HepG2 (cell line): ENCODE data around the gene SCFD2. TPM values are rescaled to one million over a fixed set of nuclear protein-coding genes. Genes with fewer than 3 reads are reported as not detected.

Experiments
- DPF2 ChIP-seq: sonication (generic); formaldehyde crosslinking; IDR thresholded peaks from 2 replicates; pipeline ENCODE4 v1.4.0; 2020; ENCODE audit warnings: mild to moderate bottlenecking, low read depth, missing genetic modification reagents, borderline replicate concordance
- FOXK2 ChIP-seq: fragments of 450-650 bp; IDR thresholded peaks from 2 replicates; pipeline ENCODE4 v1.6.1; 2016
- GPBP1L1 ChIP-seq: sonication (generic); formaldehyde crosslinking; IDR thresholded peaks from 2 replicates; pipeline ENCODE4 v1.5.0; 2020; ENCODE audit warnings: mild to moderate bottlenecking, missing genetic modification reagents
- HDAC1 ChIP-seq: sonication (generic); formaldehyde crosslinking; IDR thresholded peaks from 2 replicates; pipeline ENCODE4 v1.5.1; 2020; ENCODE audit warnings: mild to moderate bottlenecking, missing genetic modification reagents
- HOXA3 ChIP-seq: sonication (generic); formaldehyde crosslinking; IDR thresholded peaks from 2 replicates; pipeline ENCODE4 v1.5.0; 2020; ENCODE audit warnings: missing genetic modification reagents
- MBNL3 ChIP-seq: fragments of 250-450 bp; sonication (Bioruptor Pico); conservative IDR thresholded peaks from 2 replicates; pipeline ENCODE4 v1.8.0; 2022; ENCODE audit warnings: mild to moderate bottlenecking, inconsistent platforms
- MTF1 ChIP-seq: sonication (generic); formaldehyde crosslinking; IDR thresholded peaks from 2 replicates; pipeline ENCODE4 v1.5.0; 2020; ENCODE audit warnings: missing genetic modification reagents
- NBN ChIP-seq: fragments of 450-650 bp; conservative IDR thresholded peaks from 2 replicates; pipeline ENCODE4 v1.6.1; 2017
- PAF1 ChIP-seq: IDR thresholded peaks from 2 replicates; pipeline ENCODE4 v1.6.1; 2016; ENCODE audit warnings: missing genetic modification reagents, missing compliant biosample characterization
- PRMT3 ChIP-seq: sonication (generic); formaldehyde crosslinking; IDR thresholded peaks from 2 replicates; pipeline ENCODE4 v1.8.1; 2022; ENCODE audit warnings: low read depth, mild to moderate bottlenecking, moderate library complexity, missing genetic modification reagents, borderline replicate concordance
- REXO4 ChIP-seq: sonication (generic); formaldehyde crosslinking; IDR thresholded peaks from 2 replicates; pipeline ENCODE4 v1.8.0; 2022; ENCODE audit warnings: missing genetic modification reagents, mild to moderate bottlenecking, borderline replicate concordance
- SNAPC2 ChIP-seq: sonication (generic); formaldehyde crosslinking; IDR thresholded peaks from 2 replicates; pipeline ENCODE4 v1.8.1; 2022; ENCODE audit warnings: mild to moderate bottlenecking, missing genetic modification reagents
- SOX13 ChIP-seq, 3 experiments: fragments of 450-650 bp in 1 of 3; sonication (generic) in 1 of 3; formaldehyde crosslinking in 1 of 3; IDR thresholded peaks in 2 of 3; conservative IDR thresholded peaks in 1 of 3; 2 replicates each; pipeline versions ENCODE4 v1.5.0 to v1.6.1; 2016 to 2020; ENCODE audit warnings: antibody characterized with exemption in 1 of 3, mild to moderate bottlenecking in 1 of 3, missing compliant biosample characterization in 1 of 3, missing genetic modification reagents in 1 of 3, moderate library complexity in 1 of 3
- SRSF9 ChIP-seq: fragments of 200-400 bp; formaldehyde crosslinking; IDR thresholded peaks from 2 replicates; pipeline ENCODE4 v1.6.1; 2018; ENCODE audit warnings: borderline replicate concordance, mild to moderate bottlenecking, low read depth, low read length; ENCODE audit not compliant: insufficient read depth, poor library complexity, severe bottlenecking
- ZBTB8A ChIP-seq: sonication (generic); formaldehyde crosslinking; IDR thresholded peaks from 2 replicates; pipeline ENCODE4 v1.4.0; 2020; ENCODE audit warnings: mild to moderate bottlenecking, low read depth, missing genetic modification reagents, borderline replicate concordance
- ZNF251 ChIP-seq: sonication (generic); formaldehyde crosslinking; IDR thresholded peaks from 2 replicates; pipeline ENCODE4 v1.9.0; 2021; ENCODE audit warnings: mild to moderate bottlenecking, missing genetic modification reagents
- ZNF343 ChIP-seq: sonication (generic); formaldehyde crosslinking; IDR thresholded peaks from 2 replicates; pipeline ENCODE4 v1.4.0; 2020; ENCODE audit warnings: mild to moderate bottlenecking, missing genetic modification reagents
- ZNF512 ChIP-seq: sonication (generic); formaldehyde crosslinking; IDR thresholded peaks from 2 replicates; pipeline ENCODE4 v1.4.0; 2020; ENCODE audit warnings: mild to moderate bottlenecking, missing genetic modification reagents
- ZNF761 ChIP-seq: sonication (generic); formaldehyde crosslinking; conservative IDR thresholded peaks from 2 replicates; pipeline ENCODE4 v1.4.0; 2020; ENCODE audit warnings: mild to moderate bottlenecking, missing genetic modification reagents
- ZNF782 ChIP-seq: sonication (generic); formaldehyde crosslinking; IDR thresholded peaks from 2 replicates; pipeline ENCODE4 v1.4.0; 2020; ENCODE audit warnings: missing genetic modification reagents, mild to moderate bottlenecking, borderline replicate concordance
- ZNF800 ChIP-seq: sonication (generic); formaldehyde crosslinking; IDR thresholded peaks from 2 replicates; pipeline ENCODE4 v1.4.0; 2020; ENCODE audit warnings: missing genetic modification reagents
- ZSCAN21 ChIP-seq: sonication (generic); formaldehyde crosslinking; IDR thresholded peaks from 2 replicates; pipeline ENCODE4 v1.8.0; 2022; ENCODE audit warnings: mild to moderate bottlenecking, missing genetic modification reagents, moderate library complexity, borderline replicate concordance
- polyA plus RNA-seq, 8 experiments: library from polyadenylated mRNA; depleted of rRNA in 3 of 8; stranded (reverse) in 7 of 8; unstranded in 1 of 8; fragments of >200 nt; fragmentation: Illumina TruSeq in 4 of 8; extraction: Trizol in 4 of 8; gene quantifications; 2 replicates each; pipeline versions ENCODE4 v1.2.1 to v1.2.3, GENCODE V29; 2011 to 2016; ENCODE audit warnings: low read depth in 4 of 8, missing spikeins in 1 of 8, mixed read lengths in 1 of 8; ENCODE audit not compliant: insufficient read depth in 1 of 8
- total RNA-seq, 5 experiments: library from RNA; depleted of rRNA; stranded (reverse); fragments of >200 nt; fragmentation: Illumina TruSeq; extraction: Trizol; gene quantifications; 2 replicates each; pipeline ENCODE4 v1.2.3, GENCODE V29; 2016; ENCODE audit warnings: low read depth in 1 of 5
- TF ChIP-seq, protein P1 (sequence below): sonication (generic); formaldehyde crosslinking; IDR thresholded peaks from 2 replicates; pipeline ENCODE4 v1.4.0; 2020; ENCODE audit warnings: missing genetic modification reagents

SCFD2 gene
- total and polyA plus RNA-seq, 2 of the 13 experiments (the other 11 are each of a cell fraction or from before 2014, with no cell fraction given), result 4.6 to 15.6 TPM

DNA sequence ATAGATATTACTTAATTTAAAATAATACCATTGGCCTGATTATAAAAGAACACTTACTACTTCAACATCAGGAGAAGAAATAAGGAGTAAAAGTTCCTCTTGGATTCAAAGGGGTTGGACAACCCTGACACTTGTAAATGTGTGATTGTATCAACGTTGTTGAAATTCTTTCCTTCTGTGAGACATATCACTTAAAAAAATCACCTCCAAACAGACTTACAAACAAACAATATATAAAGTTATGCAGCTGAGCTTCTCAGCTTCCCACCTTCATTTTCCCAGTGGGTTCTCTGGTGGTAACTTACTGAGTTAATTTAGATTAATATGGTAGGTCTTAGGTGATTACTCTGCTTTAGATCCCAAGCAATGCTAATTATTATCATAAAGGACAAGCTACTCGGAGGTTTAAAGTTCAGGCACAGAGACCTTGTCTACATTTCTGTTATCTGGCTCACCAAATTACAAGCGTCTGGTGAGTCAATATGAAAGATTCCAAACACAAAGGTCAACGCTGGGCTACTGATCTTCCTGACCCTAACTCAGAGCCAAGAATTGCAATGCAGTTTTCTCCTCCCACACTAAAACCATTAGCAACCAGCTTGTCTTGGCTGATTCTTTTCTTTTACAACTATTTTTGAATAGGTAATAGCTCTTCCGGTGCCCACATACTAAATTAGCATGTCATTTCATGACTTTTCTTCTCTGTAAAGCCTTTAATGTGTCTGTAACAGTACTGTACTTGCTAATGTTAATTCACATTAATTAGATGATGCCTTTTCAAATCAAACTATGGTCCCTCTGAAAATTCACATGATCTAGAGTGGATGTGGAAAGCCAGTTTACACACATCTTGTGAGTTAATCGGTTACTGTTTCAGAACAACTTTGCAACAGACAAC is 346.1 kb downstream of the SCFD2 start (continued):
- TF ChIP-seq, protein P1, sequence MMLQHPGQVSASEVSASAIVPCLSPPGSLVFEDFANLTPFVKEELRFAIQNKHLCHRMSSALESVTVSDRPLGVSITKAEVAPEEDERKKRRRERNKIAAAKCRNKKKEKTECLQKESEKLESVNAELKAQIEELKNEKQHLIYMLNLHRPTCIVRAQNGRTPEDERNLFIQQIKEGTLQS (CRISPR knock-in tag), result peak; percentile 74
- TF ChIP-seq ZNF761 (CRISPR knock-in tag) (0 out of 2 replicates have a peak, but pooled peaks have one; percentile 31), MTF1 (CRISPR knock-in tag) (no peak), NBN (no peak), HDAC1 (CRISPR knock-in tag) (peak; percentile 74), GPBP1L1 (CRISPR knock-in tag) (no peak), SNAPC2 (CRISPR knock-in tag) (peak; percentile 99), ZBTB8A (CRISPR knock-in tag) (no peak), FOXK2 (no peak), ZNF251 (CRISPR knock-in tag) (no peak), PAF1 (CRISPR knock-in tag) (no peak), ZNF343 (CRISPR knock-in tag) (no peak), SOX13 (IDR thresholded peaks at IDR 0.05) (peak; percentile 70; the same call in 1 of the 2 replicates), SOX13 (CRISPR knock-in tag; conservative IDR thresholded peaks at IDR 0.05 in 1 of 2, IDR thresholded peaks at IDR 0.05 in 1 of 2) (peak in 1 of 2 experiments; percentile 91; a peak in 2 of 4 replicates), ZNF512 (no peak), HOXA3 (CRISPR knock-in tag) (peak; percentile 40; the same call in 1 of the 2 replicates), PRMT3 (no peak), ZSCAN21 (CRISPR knock-in tag) (no peak), SRSF9 (no peak), REXO4 (no peak), MBNL3 (no peak), DPF2 (CRISPR knock-in tag) (peak; percentile 85), ZNF782 (no peak), ZNF800 (CRISPR knock-in tag) (no peak)
